SK-N-SH (cell line): ENCODE results near the gene UGT2A1. TPM values are rescaled to one million over a fixed set of nuclear protein-coding genes. Genes with fewer than 3 reads are reported as not detected.

ENCODE experiments used
- CTCF ChIA-PET: fragments of 300-600, 350-600 bp; formaldehyde crosslinking; extraction: SDS; loops from one replicate; lab custom pipeline; 2021; lab: Yijun Ruan, JAX
- POLR2A ChIA-PET: fragments of 350-600 bp; sonication (Branson Sonifier 250); formaldehyde crosslinking; extraction: SDS; loops from one replicate; lab custom pipeline; 2020; ENCODE audit warnings: antibody characterized with exemption, inconsistent platforms; lab: Yijun Ruan, JAX
- DNase-seq: peaks from one replicate; pipeline ENCODE4 v3.0.0; 2012
- H2AFZ ChIP-seq: fragments of 200-600 bp; sonication (generic); 2 replicates; pipeline ENCODE4 v1.8.1; 2016; ENCODE audit warnings: antibody characterized with exemption, mild to moderate bottlenecking, low read depth
- H3F3A ChIP-seq: fragments of 200-600 bp; sonication (generic); replicated peaks from 2 replicates; pipeline ENCODE3; 2016; ENCODE audit warnings: antibody characterized with exemption, mild to moderate bottlenecking; ENCODE audit not compliant: insufficient read depth
- H3K27ac ChIP-seq, 2 experiments: fragments of 200-500 bp in 1 of 2; fragments of 200-600 bp in 1 of 2; sonication (Bioruptor generic) in 1 of 2; sonication (generic), shearing (Covaris generic) in 1 of 2; 2 replicates each; pipeline versions ENCODE4 v1.5.1 to v1.6.1; 2014 to 2016; ENCODE audit warnings: low read depth in 2 of 2, inconsistent platforms in 1 of 2, low read length in 1 of 2, mild to moderate bottlenecking in 1 of 2, mixed read lengths in 1 of 2
- H3K27me3 ChIP-seq: fragments of 200-600 bp; sonication (generic), shearing (Covaris generic); 2 replicates; pipeline ENCODE4 v1.6.1; 2016; ENCODE audit warnings: mixed run types; ENCODE audit not compliant: insufficient read depth
- H3K36me3 ChIP-seq, 2 experiments: fragments of 200-500 bp in 1 of 2; fragments of 200-600 bp in 1 of 2; sonication (Bioruptor generic) in 1 of 2; sonication (generic) in 1 of 2; replicated peaks in 1 of 2; 2 replicates each; pipeline versions ENCODE3 to v1.5.1; 2014 to 2016; ENCODE audit warnings: low read length in 1 of 2, mild to moderate bottlenecking in 1 of 2; ENCODE audit not compliant: insufficient read depth in 2 of 2, control insufficient read depth in 1 of 2
- H3K4me1 ChIP-seq, 2 experiments: fragments of 200-500 bp in 1 of 2; fragments of 200-600 bp in 1 of 2; sonication (Bioruptor generic) in 1 of 2; sonication (generic), shearing (Covaris generic) in 1 of 2; 2 replicates each; pipeline versions ENCODE4 v1.5.1 to v1.6.1; 2014 to 2016; ENCODE audit warnings: low read depth in 1 of 2, low read length in 1 of 2, mixed run types in 1 of 2; ENCODE audit not compliant: insufficient read depth in 2 of 2, control insufficient read depth in 1 of 2
- H3K4me2 ChIP-seq: fragments of 200-600 bp; sonication (generic), shearing (Covaris generic); 2 replicates; pipeline ENCODE4 v1.6.1; 2017; ENCODE audit warnings: mixed run types
- H3K4me3 ChIP-seq, 2 experiments: fragments of 200-500 bp in 1 of 2; fragments of 200-600 bp in 1 of 2; sonication (Bioruptor generic) in 1 of 2; sonication (generic), shearing (Covaris generic) in 1 of 2; 2 replicates each; pipeline versions ENCODE4 v1.5.1 to v1.8.1; 2014 to 2016; ENCODE audit warnings: low read depth in 2 of 2, inconsistent platforms in 1 of 2, low read length in 1 of 2, mild to moderate bottlenecking in 1 of 2, mixed read lengths in 1 of 2, moderate library complexity in 1 of 2
- H3K79me2 ChIP-seq: fragments of 200-600 bp; sonication (generic); 2 replicates; pipeline ENCODE4 v1.8.1; 2017; ENCODE audit warnings: mild to moderate bottlenecking; ENCODE audit not compliant: insufficient read depth
- H3K9ac ChIP-seq: fragments of 200-600 bp; sonication (generic); 2 replicates; pipeline ENCODE4 v1.6.1; 2017; ENCODE audit warnings: mixed run types
- H3K9me2 ChIP-seq: fragments of 200-600 bp; sonication (generic); 2 replicates; pipeline ENCODE4 v1.6.1; 2017; ENCODE audit warnings: mixed run types
- H3K9me3 ChIP-seq: fragments of 200-600 bp; sonication (generic); 2 replicates; pipeline ENCODE4 v1.6.1; 2017; ENCODE audit warnings: mixed run types, mild to moderate bottlenecking, moderate library complexity
- H4K20me1 ChIP-seq: fragments of 200-600 bp; sonication (generic); 2 replicates; pipeline ENCODE4 v1.6.1; 2017; ENCODE audit warnings: mild to moderate bottlenecking, mixed run types; ENCODE audit not compliant: insufficient read depth
- ELF1 ChIP-seq: IDR thresholded peaks from 2 replicates; pipeline ENCODE4 v1.4.0; 2012
- FOSL2 ChIP-seq: IDR thresholded peaks from 2 replicates; pipeline ENCODE4 v1.4.0; 2012; ENCODE audit warnings: low read depth, mild to moderate bottlenecking, moderate library complexity, borderline replicate concordance
- GATA2 ChIP-seq: sonication (generic); formaldehyde crosslinking; IDR thresholded peaks from 2 replicates; pipeline ENCODE4 v1.5.0; 2020; ENCODE audit warnings: mild to moderate bottlenecking, missing genetic modification reagents
- MXI1 ChIP-seq: IDR thresholded peaks from 2 replicates; pipeline ENCODE4 v1.6.1; 2012; ENCODE audit warnings: mild to moderate bottlenecking, low read depth, low read length, improper control_type of control experiment
- NFIC ChIP-seq: IDR thresholded peaks from 2 replicates; pipeline ENCODE4 v1.4.0; 2012; ENCODE audit warnings: borderline replicate concordance
- NRF1 ChIP-seq: IDR thresholded peaks from 2 replicates; pipeline ENCODE4 v1.6.1; 2012; ENCODE audit warnings: low read depth, mild to moderate bottlenecking, low read length
- PBX3 ChIP-seq: IDR thresholded peaks from 2 replicates; pipeline ENCODE4; 2012
- RCOR1 ChIP-seq: fragments of 150-350 bp; IDR thresholded peaks from 2 replicates; pipeline ENCODE4 v1.6.1; 2017; ENCODE audit warnings: antibody characterized with exemption, low read length
- REST ChIP-seq: IDR thresholded peaks from 2 replicates; pipeline ENCODE4 v1.6.1; 2012; ENCODE audit warnings: mild to moderate bottlenecking, low read depth, low read length, moderate library complexity
- RFX5 ChIP-seq: IDR thresholded peaks from 2 replicates; pipeline ENCODE4 v1.6.1; 2012; ENCODE audit warnings: mild to moderate bottlenecking, improper control_type of control experiment, low read length
- RXRA ChIP-seq: IDR thresholded peaks from 2 replicates; pipeline ENCODE4 v1.4.0; 2012; ENCODE audit warnings: low read depth, mild to moderate bottlenecking, borderline replicate concordance
- SMC3 ChIP-seq: IDR thresholded peaks from 2 replicates; pipeline ENCODE4 v1.6.1; 2012; ENCODE audit warnings: low read depth, low read length, improper control_type of control experiment
- TAF1 ChIP-seq: IDR thresholded peaks from 2 replicates; pipeline ENCODE4 v1.6.1; 2012; ENCODE audit warnings: low read depth, mild to moderate bottlenecking, low read length, moderate library complexity, borderline replicate concordance
- TCF12 ChIP-seq: IDR thresholded peaks from 2 replicates; pipeline ENCODE4 v1.4.0; 2012
- TEAD4 ChIP-seq: IDR thresholded peaks from 2 replicates; pipeline ENCODE4 v1.4.0; 2012; ENCODE audit warnings: mild to moderate bottlenecking, borderline replicate concordance; ENCODE audit not compliant: insufficient read depth
- WGBS: methylation state at CpG from one replicate; pipeline ENCODE4 v1.1.6; 2017; ENCODE audit warnings: low lambda C conversion rate; 5-methylcytosine and 5-hydroxymethylcytosine counted together
- polyA plus RNA-seq, 3 experiments: library from polyadenylated mRNA; depleted of rRNA; stranded (reverse); fragments of >200 nt; gene quantifications; 2 replicates each; pipeline ENCODE4 v1.2.3, GENCODE V29; 2012
- TF ChIP-seq, protein P1 (sequence below): fragments of 200-600 bp; sonication (generic); IDR thresholded peaks from 2 replicates; pipeline ENCODE4 v1.6.1; 2017; ENCODE audit warnings: antibody characterized with exemption, mild to moderate bottlenecking, moderate library complexity
- TF ChIP-seq, protein P2 (sequence below): IDR thresholded peaks from 2 replicates; pipeline ENCODE4 v1.4.0; 2012; ENCODE audit warnings: low read depth, borderline replicate concordance
- TF ChIP-seq, protein P3 (sequence below): IDR thresholded peaks from 2 replicates; pipeline ENCODE4 v1.4.0; 2012; ENCODE audit warnings: low read depth, borderline replicate concordance

Gene UGT2A1
- 0.10 and 0.19 TPM in 2 replicates for polyA plus RNA-seq (2012; rRNA removed)
- 0.10 and 0.14 TPM in 2 replicates for polyA plus RNA-seq (2012; cell fraction: cytosol; rRNA removed)
- polyA plus RNA-seq (2012; cell fraction: nucleus; rRNA removed) = 0.14 and 0.25 TPM in 2 replicates

DNA sequence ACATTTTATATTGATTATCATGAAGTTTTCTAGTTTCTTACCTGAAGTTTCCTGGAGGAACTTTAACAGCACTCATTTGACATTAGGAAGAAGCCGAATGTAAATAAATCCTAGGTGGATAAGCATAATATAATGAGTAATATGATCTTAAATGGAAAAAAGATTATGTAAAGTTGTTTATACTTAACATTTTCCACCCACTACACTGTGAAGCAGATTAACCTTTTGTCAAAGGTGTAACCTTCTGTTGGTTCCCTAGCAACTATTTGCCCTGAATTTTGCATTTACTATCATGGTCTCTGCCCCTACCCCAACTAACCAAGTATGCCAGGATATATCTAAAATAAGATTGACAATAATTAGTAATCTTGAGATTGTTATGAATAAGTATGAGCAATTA lies at the start of gene UGT2A1:
UGT2A1 (minus strand) TSS at position 101 of the 400 bp plus-strand sequence. CDS start 5,603 bp downstream, outside the sequence.
- H3K4me3 ChIP-seq = no peak within 1 kb of the TSS
- no peaks in the 10 kb centered on the region for H3F3A ChIP-seq
- CTCF ChIA-PET = no interaction called here
- no peaks in the 10 kb centered on the region for H4K20me1 ChIP-seq
- POLR2A ChIA-PET = no interaction called here
- no peaks in the 10 kb centered on the region for H3K79me2 ChIP-seq
- no peak for TF ChIP-seq SMC3
- TF ChIP-seq, protein P1, sequence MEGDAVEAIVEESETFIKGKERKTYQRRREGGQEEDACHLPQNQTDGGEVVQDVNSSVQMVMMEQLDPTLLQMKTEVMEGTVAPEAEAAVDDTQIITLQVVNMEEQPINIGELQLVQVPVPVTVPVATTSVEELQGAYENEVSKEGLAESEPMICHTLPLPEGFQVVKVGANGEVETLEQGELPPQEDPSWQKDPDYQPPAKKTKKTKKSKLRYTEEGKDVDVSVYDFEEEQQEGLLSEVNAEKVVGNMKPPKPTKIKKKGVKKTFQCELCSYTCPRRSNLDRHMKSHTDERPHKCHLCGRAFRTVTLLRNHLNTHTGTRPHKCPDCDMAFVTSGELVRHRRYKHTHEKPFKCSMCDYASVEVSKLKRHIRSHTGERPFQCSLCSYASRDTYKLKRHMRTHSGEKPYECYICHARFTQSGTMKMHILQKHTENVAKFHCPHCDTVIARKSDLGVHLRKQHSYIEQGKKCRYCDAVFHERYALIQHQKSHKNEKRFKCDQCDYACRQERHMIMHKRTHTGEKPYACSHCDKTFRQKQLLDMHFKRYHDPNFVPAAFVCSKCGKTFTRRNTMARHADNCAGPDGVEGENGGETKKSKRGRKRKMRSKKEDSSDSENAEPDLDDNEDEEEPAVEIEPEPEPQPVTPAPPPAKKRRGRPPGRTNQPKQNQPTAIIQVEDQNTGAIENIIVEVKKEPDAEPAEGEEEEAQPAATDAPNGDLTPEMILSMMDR = no peak
- no peak for TF ChIP-seq GATA2 (CRISPR knock-in tag)
- no peak for TF ChIP-seq RCOR1
- no peak for TF ChIP-seq TAF1
- no peak for TF ChIP-seq RXRA
- TF ChIP-seq RFX5 = no peak
- no peak for TF ChIP-seq ELF1
- TF ChIP-seq FOSL2 = no peak
- TF ChIP-seq TCF12 = no peak
- no peak for TF ChIP-seq TEAD4
- no peak for TF ChIP-seq NFIC
- TF ChIP-seq, protein P2, sequence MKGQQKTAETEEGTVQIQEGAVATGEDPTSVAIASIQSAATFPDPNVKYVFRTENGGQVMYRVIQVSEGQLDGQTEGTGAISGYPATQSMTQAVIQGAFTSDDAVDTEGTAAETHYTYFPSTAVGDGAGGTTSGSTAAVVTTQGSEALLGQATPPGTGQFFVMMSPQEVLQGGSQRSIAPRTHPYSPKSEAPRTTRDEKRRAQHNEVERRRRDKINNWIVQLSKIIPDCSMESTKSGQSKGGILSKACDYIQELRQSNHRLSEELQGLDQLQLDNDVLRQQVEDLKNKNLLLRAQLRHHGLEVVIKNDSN = no peak
- TF ChIP-seq, protein P3, sequence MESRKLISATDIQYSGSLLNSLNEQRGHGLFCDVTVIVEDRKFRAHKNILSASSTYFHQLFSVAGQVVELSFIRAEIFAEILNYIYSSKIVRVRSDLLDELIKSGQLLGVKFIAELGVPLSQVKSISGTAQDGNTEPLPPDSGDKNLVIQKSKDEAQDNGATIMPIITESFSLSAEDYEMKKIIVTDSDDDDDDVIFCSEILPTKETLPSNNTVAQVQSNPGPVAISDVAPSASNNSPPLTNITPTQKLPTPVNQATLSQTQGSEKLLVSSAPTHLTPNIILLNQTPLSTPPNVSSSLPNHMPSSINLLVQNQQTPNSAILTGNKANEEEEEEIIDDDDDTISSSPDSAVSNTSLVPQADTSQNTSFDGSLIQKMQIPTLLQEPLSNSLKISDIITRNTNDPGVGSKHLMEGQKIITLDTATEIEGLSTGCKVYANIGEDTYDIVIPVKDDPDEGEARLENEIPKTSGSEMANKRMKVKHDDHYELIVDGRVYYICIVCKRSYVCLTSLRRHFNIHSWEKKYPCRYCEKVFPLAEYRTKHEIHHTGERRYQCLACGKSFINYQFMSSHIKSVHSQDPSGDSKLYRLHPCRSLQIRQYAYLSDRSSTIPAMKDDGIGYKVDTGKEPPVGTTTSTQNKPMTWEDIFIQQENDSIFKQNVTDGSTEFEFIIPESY = no peak
- no peak for TF ChIP-seq MXI1
- TF ChIP-seq NRF1 = no peak
- no peak for TF ChIP-seq REST
- no peak for TF ChIP-seq PBX3
- no peak within 1 kb of the TSS for H2AFZ ChIP-seq
- H3K27me3 ChIP-seq = no peaks in the 10 kb centered on the region
- 32% methylated on average over 1 of the region's 1 CpG for WGBS
- H3K27ac ChIP-seq = no peak within 1 kb of the TSS
- no peak for DNase-seq
- no peak within 1 kb of the TSS for H3K9ac ChIP-seq
- H3K4me1 ChIP-seq = peaks cover 0 to 9% of the 10 kb centered on the region in 2 experiments; a peak in 2 of 4 replicates
- H3K36me3 ChIP-seq = no peaks in the 10 kb centered on the region
- H3K9me3 ChIP-seq = no peaks in the 10 kb centered on the region
- no peak within 1 kb of the TSS for H3K4me2 ChIP-seq
- no peaks in the 10 kb centered on the region for H3K9me2 ChIP-seq
